ENCODE results near the gene RLBP1.

The RLBP1 gene

GRCh38 chr15:89177116-89177515 is 44.3 kb downstream of the RLBP1 start:
- Histone ChIP-seq H3K4me1 (ENCODE audit: control insufficient read depth in 1 of 2, insufficient read depth in 2 of 2, low read length in 2 of 2) (peaks cover 0 to 6% of the 10 kb centered on the region in 2 donors), H3K9me3 (ENCODE audit: control insufficient read depth in 1 of 2, low read length in 2 of 2) (no peaks in the 10 kb centered on the region), H3K27ac (ENCODE audit: low read length) (no peak overlapping the region), H3K4me3 (ENCODE audit: low read depth in 1 of 2, low read length in 2 of 2) (no peak overlapping the region), H3K27me3 (ENCODE audit: low read depth, low read length) (no peaks in the 10 kb centered on the region), H3K36me3 (ENCODE audit: control insufficient read depth in 1 of 2, insufficient read depth in 2 of 2, low read length in 2 of 2) (peaks cover 27 to 31% of the 10 kb centered on the region in 2 donors)

GRCh38 chr15:89175617-89176191 is 45.7 kb downstream of the RLBP1 start:
- H3K27ac ChIP-seq (ENCODE audit: low read length), result no peak overlapping the region
- no peaks in the 10 kb centered on the region for H3K9me3 ChIP-seq (ENCODE audit: control insufficient read depth in 1 of 2, low read length in 2 of 2)
- no peaks in the 10 kb centered on the region for H3K27me3 ChIP-seq (ENCODE audit: low read depth, low read length)
- no peak overlapping the region for H3K4me3 ChIP-seq (ENCODE audit: low read depth in 1 of 2, low read length in 2 of 2)
- peaks cover 27% of the 10 kb centered on the region in 2 donors for H3K36me3 ChIP-seq (ENCODE audit: control insufficient read depth in 1 of 2, insufficient read depth in 2 of 2, low read length in 2 of 2)
- peaks cover 0 to 6% of the 10 kb centered on the region in 2 donors for H3K4me1 ChIP-seq (ENCODE audit: control insufficient read depth in 1 of 2, insufficient read depth in 2 of 2, low read length in 2 of 2)

GRCh38 chr15:89174476-89174875 is 46.9 kb downstream of the RLBP1 start:
- peaks cover 25 to 27% of the 10 kb centered on the region in 2 donors for H3K36me3 ChIP-seq (ENCODE audit: control insufficient read depth in 1 of 2, insufficient read depth in 2 of 2, low read length in 2 of 2)
- no peak overlapping the region for H3K4me3 ChIP-seq (ENCODE audit: low read depth in 1 of 2, low read length in 2 of 2)
- no peaks in the 10 kb centered on the region for H3K9me3 ChIP-seq (ENCODE audit: control insufficient read depth in 1 of 2, low read length in 2 of 2)
- no peak overlapping the region for H3K27ac ChIP-seq (ENCODE audit: low read length)
- H3K4me1 ChIP-seq (ENCODE audit: control insufficient read depth in 1 of 2, insufficient read depth in 2 of 2, low read length in 2 of 2), result peaks cover 0 to 6% of the 10 kb centered on the region in 2 donors
- no peaks in the 10 kb centered on the region for H3K27me3 ChIP-seq (ENCODE audit: low read depth, low read length)

- Histone ChIP-seq H3K9me3 (ENCODE audit: control insufficient read depth in 1 of 2, low read length in 2 of 2) (no peaks in the 10 kb centered on the region), H3K27me3 (ENCODE audit: low read depth, low read length) (no peaks in the 10 kb centered on the region), H3K4me1 (ENCODE audit: control insufficient read depth in 1 of 2, insufficient read depth in 2 of 2, low read length in 2 of 2) (peaks cover 1 to 6% of the 10 kb centered on the region in 2 donors), H3K4me3 (ENCODE audit: low read depth in 1 of 2, low read length in 2 of 2) (no peak overlapping the region), H3K36me3 (ENCODE audit: control insufficient read depth in 1 of 2, insufficient read depth in 2 of 2, low read length in 2 of 2) (peaks cover 14 to 16% of the 10 kb centered on the region in 2 donors), H3K27ac (ENCODE audit: low read length) (no peak overlapping the region)
Observed at GRCh38 chr15:89172921-89173320, 48.5 kb downstream of the RLBP1 start.

GRCh38 chr15:89171136-89172072 is 50.0 kb downstream of the RLBP1 start:
- Histone ChIP-seq H3K4me1 (ENCODE audit: control insufficient read depth in 1 of 2, insufficient read depth in 2 of 2, low read length in 2 of 2) (peaks cover 0 to 8% of the 10 kb centered on the region in 2 donors), H3K36me3 (ENCODE audit: control insufficient read depth in 1 of 2, insufficient read depth in 2 of 2, low read length in 2 of 2) (peaks cover 11 to 12% of the 10 kb centered on the region in 2 donors), H3K4me3 (ENCODE audit: low read depth in 1 of 2, low read length in 2 of 2) (no peak overlapping the region), H3K9me3 (ENCODE audit: control insufficient read depth in 1 of 2, low read length in 2 of 2) (no peaks in the 10 kb centered on the region), H3K27ac (ENCODE audit: low read length) (no peak overlapping the region), H3K27me3 (ENCODE audit: low read depth, low read length) (no peaks in the 10 kb centered on the region)

GRCh38 chr15:89170364-89170763 is 51.0 kb downstream of the RLBP1 start:
- H3K4me1 ChIP-seq (ENCODE audit: control insufficient read depth in 1 of 2, insufficient read depth in 2 of 2, low read length in 2 of 2), result peaks cover 8% of the 10 kb centered on the region in 2 donors
- H3K27ac ChIP-seq (ENCODE audit: low read length), result no peak overlapping the region
- H3K36me3 ChIP-seq (ENCODE audit: control insufficient read depth in 1 of 2, insufficient read depth in 2 of 2, low read length in 2 of 2), result peaks cover under 1 to 3% of the 10 kb centered on the region in 2 donors

GRCh38 chr15:89168316-89168833 is 53.0 kb downstream of the RLBP1 start:
- Histone ChIP-seq H3K27me3 (ENCODE audit: low read depth, low read length) (no peaks in the 10 kb centered on the region), H3K9me3 (ENCODE audit: control insufficient read depth in 1 of 2, low read length in 2 of 2) (no peaks in the 10 kb centered on the region), H3K4me1 (ENCODE audit: control insufficient read depth in 1 of 2, insufficient read depth in 2 of 2, low read length in 2 of 2) (peaks cover 8 to 20% of the 10 kb centered on the region in 2 donors), H3K27ac (ENCODE audit: low read length) (peak overlapping the region; percentile 28), H3K36me3 (ENCODE audit: control insufficient read depth in 1 of 2, insufficient read depth in 2 of 2, low read length in 2 of 2) (peaks cover 0 to 3% of the 10 kb centered on the region in 2 donors), H3K4me3 (ENCODE audit: low read depth in 1 of 2, low read length in 2 of 2) (no peak overlapping the region)

More at GRCh38 chr15:89170364-89170763, 51.0 kb downstream of the RLBP1 start:
- Histone ChIP-seq H3K9me3 (ENCODE audit: control insufficient read depth in 1 of 2, low read length in 2 of 2) (no peaks in the 10 kb centered on the region), H3K27me3 (ENCODE audit: low read depth, low read length) (no peaks in the 10 kb centered on the region), H3K4me3 (ENCODE audit: low read depth in 1 of 2, low read length in 2 of 2) (no peak overlapping the region)

GRCh38 chr15:89167267-89168176 is 53.9 kb downstream of the RLBP1 start:
- H3K27me3 ChIP-seq (ENCODE audit: low read depth, low read length), result no peaks in the 10 kb centered on the region
- peak overlapping the region; percentile 28 for H3K27ac ChIP-seq (ENCODE audit: low read length)
- peaks cover 8 to 20% of the 10 kb centered on the region in 2 donors for H3K4me1 ChIP-seq (ENCODE audit: control insufficient read depth in 1 of 2, insufficient read depth in 2 of 2, low read length in 2 of 2)
- no peak overlapping the region for H3K4me3 ChIP-seq (ENCODE audit: low read depth in 1 of 2, low read length in 2 of 2)
- H3K9me3 ChIP-seq (ENCODE audit: control insufficient read depth in 1 of 2, low read length in 2 of 2), result no peaks in the 10 kb centered on the region
- peaks cover 0 to 6% of the 10 kb centered on the region in 2 donors for H3K36me3 ChIP-seq (ENCODE audit: control insufficient read depth in 1 of 2, insufficient read depth in 2 of 2, low read length in 2 of 2)

GRCh38 chr15:89165677-89166076 is 55.7 kb downstream of the RLBP1 start:
- H3K27ac ChIP-seq (ENCODE audit: low read length), result no peak overlapping the region
- H3K4me1 ChIP-seq (ENCODE audit: control insufficient read depth in 1 of 2, insufficient read depth in 2 of 2, low read length in 2 of 2), result peaks cover 8 to 28% of the 10 kb centered on the region in 2 donors

GRCh38 chr15:89164712-89165211 is 56.6 kb downstream of the RLBP1 start:
- Histone ChIP-seq H3K27ac (ENCODE audit: low read length) (no peak overlapping the region), H3K4me3 (ENCODE audit: low read depth in 1 of 2, low read length in 2 of 2) (no peak overlapping the region), H3K9me3 (ENCODE audit: control insufficient read depth in 1 of 2, low read length in 2 of 2) (no peaks in the 10 kb centered on the region), H3K36me3 (ENCODE audit: control insufficient read depth in 1 of 2, insufficient read depth in 2 of 2, low read length in 2 of 2) (peaks cover 0 to 12% of the 10 kb centered on the region in 2 donors), H3K4me1 (ENCODE audit: control insufficient read depth in 1 of 2, insufficient read depth in 2 of 2, low read length in 2 of 2) (peaks cover 8 to 28% of the 10 kb centered on the region in 2 donors), H3K27me3 (ENCODE audit: low read depth, low read length) (no peaks in the 10 kb centered on the region)

More at GRCh38 chr15:89165677-89166076, 55.7 kb downstream of the RLBP1 start:
- no peaks in the 10 kb centered on the region for H3K9me3 ChIP-seq (ENCODE audit: control insufficient read depth in 1 of 2, low read length in 2 of 2)
- no peak overlapping the region for H3K4me3 ChIP-seq (ENCODE audit: low read depth in 1 of 2, low read length in 2 of 2)
- H3K36me3 ChIP-seq (ENCODE audit: control insufficient read depth in 1 of 2, insufficient read depth in 2 of 2, low read length in 2 of 2), result peaks cover 0 to 15% of the 10 kb centered on the region in 2 donors
- no peaks in the 10 kb centered on the region for H3K27me3 ChIP-seq (ENCODE audit: low read depth, low read length)
